DMS 273 (cell line): Measurements from ENCODE around the gene CDC20.

Experiments used
- DNase-seq: peaks from one replicate; lab custom pipeline; 2025; ENCODE audit not compliant: unreplicated experiment; lab: John Stamatoyannopoulos, UW

CDC20 gene

DNA sequence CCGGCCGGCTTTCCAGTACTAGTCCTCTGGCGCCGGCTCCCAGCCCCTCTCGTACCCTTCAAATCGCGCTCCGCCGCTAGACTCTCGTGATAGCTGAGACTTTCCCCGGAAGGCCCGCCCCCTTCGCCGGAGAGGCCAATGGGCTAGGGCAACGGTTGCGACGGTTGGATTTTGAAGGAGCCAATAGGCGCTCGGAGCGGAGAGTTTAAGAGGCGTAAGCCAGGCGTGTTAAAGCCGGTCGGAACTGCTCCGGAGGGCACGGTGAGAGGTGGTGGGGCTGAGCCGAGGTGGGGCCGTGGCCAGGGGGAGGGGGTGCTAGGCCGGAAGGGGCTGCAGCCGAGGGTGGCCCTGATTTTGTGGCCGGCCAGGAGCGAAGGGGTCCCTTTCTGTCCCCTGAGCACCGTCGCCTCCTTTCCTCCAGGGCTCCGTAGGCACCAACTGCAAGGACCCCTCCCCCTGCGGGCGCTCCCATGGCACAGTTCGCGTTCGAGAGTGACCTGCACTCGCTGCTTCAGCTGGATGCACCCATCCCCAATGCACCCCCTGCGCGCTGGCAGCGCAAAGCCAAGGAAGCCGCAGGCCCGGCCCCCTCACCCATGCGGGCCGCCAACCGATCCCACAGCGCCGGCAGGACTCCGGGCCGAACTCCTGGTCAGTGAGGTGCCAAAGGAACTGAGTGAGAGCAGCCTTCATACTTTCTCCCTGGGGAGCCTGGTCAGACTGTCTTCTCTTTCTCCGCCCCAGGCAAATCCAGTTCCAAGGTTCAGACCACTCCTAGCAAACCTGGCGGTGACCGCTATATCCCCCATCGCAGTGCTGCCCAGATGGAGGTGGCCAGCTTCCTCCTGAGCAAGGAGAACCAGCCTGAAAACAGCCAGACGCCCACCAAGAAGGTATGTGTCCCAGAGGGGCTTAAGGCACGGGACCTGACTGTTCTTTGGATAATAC lies at the start of gene CDC20:
CDC20 (plus strand) TSS at position 236 of the 948 bp plus-strand sequence; CDS start at position 471, 235 bp downstream.
- DNase-seq = peak; percentile 100

DNA sequence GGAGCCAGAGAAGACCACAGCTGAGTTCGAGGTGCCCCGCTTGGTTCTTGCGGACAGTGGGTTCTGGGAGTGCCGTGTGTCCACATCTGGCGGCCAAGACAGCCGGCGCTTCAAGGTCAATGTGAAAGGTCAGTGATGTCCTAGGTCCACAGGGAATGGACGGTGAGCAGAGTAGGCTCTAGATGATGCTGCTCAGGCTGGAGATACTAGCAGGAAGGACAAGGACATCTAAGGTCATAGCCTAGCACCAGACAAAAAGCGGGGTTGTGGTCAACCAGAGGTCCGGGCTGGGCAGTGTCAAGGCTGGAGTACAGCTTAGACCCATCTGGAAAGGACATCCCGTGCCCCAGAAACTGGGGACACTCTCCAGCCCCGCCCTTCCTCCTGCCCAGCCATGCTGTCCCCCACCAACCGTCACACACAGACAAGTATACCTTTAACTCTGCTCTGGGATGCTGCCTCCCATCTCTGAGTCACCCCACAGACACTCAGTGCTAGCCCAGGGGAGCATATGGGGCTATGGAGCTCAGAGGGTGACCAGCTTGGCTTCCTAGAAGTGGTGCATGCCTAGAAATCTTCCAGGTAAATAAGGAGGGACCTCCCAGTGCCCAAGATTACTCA lies 49.3 kb upstream of the CDC20 start:
- no peak for DNase-seq

DNA sequence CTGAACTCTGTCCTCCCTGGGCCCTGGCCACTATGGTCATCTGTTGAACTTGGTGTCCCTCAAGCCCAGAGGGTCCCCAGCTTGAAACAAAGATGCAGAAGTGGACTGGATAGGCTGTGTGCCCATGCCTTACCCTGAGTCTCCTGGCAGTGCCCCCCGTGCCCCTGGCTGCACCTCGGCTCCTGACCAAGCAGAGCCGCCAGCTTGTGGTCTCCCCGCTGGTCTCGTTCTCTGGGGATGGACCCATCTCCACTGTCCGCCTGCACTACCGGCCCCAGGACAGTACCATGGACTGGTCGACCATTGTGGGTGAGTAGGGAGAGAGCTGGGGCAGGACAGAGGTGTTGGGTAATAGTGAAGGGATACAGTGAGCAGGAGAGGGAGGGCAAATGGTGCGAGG lies 47.3 kb upstream of the CDC20 start:
- no peak for DNase-seq

DNA sequence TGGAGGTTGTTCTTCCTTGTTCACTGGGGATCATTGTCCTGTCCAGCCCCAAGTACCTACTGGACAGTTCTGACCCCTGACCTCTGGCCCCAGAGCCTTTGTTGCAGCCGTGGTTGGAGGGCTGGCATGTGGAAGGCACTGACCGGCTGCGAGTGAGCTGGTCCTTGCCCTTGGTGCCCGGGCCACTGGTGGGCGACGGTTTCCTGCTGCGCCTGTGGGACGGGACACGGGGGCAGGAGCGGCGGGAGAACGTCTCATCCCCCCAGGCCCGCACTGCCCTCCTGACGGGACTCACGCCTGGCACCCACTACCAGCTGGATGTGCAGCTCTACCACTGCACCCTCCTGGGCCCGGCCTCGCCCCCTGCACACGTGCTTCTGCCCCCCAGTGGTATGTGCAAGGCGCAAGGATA lies 46.6 kb upstream of the CDC20 start:
- no peak for DNase-seq

DNA sequence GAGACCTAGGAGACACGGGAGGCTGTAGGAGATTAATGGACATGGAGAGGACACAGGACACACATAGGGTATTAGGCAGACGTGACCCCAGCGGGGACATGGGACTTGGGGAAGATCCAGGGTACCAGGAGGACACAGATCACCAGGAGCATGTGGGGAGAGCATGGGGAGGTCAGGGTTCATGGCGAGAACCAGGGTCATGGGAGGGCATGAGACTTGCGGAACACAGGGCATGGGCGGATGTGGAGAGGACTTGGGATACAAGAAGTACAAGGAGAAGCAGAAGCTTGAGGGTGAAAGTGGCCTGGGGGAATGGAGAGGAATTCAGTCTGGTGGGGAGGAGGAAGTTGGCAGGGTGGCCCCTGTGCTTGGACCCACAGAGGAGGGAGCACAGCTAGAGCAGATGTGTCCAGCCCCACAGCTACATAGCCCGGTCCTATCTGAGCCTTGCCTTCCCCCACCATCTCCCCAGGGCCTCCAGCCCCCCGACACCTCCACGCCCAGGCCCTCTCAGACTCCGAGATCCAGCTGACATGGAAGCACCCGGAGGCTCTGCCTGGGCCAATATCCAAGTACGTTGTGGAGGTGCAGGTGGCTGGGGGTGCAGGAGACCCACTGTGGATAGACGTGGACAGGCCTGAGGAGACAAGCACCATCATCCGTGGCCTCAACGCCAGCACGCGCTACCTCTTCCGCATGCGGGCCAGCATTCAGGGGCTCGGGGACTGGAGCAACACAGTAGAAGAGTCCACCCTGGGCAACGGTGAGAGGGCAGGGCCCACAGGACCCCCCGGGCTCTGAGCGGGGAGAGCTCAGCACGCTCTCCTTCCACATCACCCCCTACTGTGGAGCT lies 45.9 kb upstream of the CDC20 start:
- DNase-seq = no peak

DNA sequence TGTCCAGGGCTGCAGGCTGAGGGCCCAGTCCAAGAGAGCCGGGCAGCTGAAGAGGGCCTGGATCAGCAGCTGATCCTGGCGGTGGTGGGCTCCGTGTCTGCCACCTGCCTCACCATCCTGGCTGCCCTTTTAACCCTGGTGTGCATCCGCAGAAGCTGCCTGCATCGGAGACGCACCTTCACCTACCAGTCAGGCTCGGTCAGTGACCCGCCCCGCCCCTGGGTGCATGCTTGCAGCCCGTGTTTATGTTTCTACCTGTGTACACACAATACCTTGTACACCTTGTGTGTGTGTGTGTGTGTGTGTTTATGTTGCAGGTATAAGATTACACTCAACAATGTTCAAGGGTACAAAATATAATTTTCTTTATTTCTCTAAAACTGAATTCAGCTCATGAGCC lies 45.0 kb upstream of the CDC20 start:
- DNase-seq = no peak

DNA sequence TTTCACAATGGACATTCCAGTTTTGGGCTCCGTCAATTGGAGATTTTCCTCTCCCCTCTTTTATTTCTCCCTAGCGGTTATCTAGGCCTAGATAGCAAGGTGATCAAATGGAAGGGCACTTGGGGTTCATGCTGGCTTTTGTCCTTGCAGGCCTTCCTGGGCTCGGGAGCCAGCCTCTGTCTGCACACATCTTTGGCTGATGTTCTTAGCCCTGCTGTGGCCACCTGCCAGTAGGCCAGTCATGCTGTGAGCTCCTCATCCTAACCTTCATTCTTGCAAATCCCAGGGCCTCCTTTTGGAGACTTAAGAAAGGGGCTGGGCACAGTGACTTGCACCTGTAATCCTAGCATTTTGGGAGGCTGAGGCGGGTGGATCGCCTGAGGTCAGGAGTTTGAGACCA lies 44.5 kb upstream of the CDC20 start:
- DNase-seq = no peak

DNA sequence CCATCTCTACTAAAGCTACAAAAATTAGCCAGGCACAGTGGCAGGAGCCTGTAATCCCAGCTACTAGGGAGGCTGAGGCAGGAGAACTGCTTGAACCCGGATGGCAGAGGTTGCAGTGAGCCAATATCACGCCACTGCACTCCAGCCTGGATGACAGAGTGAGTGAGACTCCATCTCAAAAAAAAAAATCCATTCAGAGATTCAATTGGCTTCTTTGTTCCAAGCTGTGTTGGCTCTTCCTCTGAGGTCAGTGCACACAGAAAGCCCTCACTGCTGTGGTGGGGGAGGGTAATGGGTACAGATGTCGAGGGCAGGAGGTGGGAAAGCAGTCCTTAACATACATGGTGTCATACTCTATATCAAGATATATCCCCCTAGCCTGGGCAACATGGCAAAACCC lies 43.3 kb upstream of the CDC20 start:
- no peak for DNase-seq

DNA sequence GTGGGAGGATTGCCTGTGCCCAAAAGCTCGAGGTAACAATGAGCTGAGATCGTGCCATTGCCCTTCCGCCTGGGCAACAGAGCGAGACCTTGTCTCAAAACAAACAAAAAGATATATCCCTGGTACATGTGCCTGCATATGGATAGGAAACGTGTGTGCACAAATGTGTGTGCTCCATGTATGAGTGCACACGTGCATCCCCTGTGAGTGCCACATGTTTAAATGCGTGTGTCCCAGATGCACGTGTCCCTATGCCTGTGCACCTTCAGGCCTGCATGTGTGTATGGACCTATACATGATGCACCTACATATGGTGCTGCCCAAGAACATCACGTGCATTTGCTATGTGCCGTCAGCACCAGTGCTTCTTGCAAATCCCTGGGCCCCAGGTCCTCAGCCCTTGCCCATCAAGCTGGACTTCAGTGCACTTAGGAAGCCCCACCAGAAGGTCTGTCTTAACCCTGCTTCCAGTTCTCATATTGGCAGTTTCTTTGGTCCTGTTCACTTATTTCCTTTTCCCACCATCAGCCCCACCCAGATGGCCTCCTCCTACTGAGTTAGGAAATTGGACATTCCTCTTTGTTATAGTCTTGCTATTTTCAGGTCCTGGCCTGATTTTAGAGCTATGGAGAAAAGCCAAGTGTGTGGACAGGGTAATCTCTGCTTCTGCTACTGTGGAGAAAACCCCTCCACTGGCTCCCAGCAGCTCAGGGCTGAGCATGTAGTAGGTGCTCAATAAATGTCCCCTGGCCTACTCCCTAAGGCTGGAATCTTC lies 42.6 kb upstream of the CDC20 start:
- no peak for DNase-seq

DNA sequence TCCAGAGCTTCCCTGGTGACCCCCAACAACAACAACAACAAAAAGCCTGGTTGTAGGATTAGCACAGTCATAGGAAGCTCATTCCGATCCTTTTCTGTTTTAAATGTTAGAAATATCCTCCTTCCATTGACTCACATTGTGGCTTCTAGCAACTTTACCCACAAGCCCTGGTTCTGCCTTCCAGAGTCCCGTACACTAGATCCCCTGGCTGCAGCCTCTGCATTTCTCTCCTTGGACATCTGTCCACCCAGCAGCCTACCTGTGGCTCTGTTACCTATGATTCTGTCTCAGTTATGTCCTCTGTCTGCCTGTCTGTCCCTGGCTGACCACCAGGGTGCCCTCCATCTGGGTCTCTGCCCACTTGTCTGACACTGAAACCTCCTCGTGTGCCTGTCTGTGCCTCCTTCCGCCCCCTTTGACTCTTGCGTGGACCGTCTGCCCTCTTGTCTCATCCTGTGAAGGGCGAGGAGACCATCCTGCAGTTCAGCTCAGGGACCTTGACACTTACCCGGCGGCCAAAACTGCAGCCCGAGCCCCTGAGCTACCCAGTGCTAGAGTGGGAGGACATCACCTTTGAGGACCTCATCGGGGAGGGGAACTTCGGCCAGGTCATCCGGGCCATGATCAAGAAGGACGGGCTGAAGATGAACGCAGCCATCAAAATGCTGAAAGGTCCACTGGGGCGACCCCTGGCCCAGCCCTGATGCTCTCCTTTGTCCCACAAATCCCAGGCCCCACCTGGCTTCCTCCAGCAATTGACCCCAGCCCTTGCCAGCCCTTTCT lies 41.9 kb upstream of the CDC20 start:
- DNase-seq = no peak

DNA sequence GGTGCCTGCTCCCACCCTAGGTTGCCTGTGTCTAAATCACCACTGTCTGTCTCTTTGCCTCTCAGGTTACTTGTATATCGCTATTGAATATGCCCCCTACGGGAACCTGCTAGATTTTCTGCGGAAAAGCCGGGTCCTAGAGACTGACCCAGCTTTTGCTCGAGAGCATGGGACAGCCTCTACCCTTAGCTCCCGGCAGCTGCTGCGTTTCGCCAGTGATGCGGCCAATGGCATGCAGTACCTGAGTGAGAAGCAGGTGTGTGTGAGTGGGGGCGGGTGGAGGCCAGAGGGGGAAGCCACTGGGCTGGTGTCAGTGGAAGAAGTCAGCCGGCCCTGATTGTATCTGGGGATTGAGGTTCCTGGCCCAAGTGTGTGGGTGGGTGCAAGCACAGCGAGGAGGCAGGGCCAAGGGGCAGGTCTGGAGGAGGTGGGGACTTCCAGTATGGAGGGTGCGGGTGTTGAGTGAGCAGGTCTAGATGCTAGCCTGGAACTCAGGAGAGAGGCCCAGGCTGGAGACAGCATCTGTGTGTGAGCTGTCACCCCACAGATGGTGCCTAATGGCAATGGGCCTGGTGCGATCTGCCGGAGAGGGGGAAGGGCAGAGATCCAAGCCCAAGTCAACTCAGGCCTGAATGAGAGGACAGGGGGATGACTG lies 40.8 kb upstream of the CDC20 start:
- peak; percentile 72 for DNase-seq

DNA sequence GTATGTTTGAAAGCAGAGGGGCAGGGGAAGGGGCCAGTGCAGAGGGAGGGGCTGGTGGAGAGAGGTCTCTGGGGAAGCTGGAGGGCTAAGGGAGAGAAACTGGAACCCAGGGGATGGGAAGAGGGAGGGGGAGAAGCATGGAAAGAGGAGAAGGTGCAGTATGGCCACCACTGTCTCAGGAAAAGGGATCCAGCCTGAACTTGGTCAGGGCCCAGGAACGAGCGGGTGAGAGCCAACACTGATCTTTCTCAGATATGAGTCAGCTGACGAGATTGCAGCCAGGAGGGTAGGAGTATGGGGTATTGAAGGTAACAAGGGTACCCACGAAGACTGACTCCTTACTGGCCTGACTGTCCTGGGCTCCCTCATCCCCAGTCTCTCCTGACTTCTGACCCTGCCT lies 40.0 kb upstream of the CDC20 start:
- DNase-seq = no peak

DNA sequence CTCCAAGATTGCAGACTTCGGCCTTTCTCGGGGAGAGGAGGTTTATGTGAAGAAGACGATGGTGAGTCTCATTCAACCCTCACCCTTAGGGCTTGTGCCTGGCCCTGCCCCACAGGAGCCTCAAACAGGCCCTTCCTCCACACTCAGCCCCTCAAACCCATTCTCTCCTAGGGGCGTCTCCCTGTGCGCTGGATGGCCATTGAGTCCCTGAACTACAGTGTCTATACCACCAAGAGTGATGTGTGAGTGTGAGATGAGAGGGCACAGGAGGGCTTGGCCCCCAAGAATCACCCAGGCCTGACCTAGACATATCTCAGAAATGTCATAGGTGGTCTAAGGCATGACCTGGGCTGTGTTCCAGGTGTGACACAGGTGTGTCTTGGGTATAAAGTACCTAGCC lies 39.5 kb upstream of the CDC20 start:
- DNase-seq = no peak

DNA sequence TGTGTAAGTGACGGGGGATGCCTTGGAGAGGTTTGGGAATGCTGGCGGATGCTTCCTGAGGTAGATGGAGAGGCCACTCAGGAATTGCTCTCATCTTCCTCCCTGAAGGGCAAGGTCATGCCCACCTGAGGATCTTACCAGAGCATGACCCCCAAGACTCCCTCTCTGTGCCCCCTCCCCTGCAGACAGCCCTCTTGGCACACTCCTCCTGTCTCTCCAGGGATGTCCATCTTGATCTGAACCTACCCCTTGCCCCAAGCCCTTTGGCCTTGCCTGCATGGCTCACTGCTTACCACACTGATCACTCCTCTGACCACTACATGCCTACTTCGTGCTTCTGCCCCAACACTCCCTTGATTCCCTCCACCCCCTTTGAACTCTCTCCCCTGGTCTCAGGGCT lies 39.0 kb upstream of the CDC20 start:
- no peak for DNase-seq

DNA sequence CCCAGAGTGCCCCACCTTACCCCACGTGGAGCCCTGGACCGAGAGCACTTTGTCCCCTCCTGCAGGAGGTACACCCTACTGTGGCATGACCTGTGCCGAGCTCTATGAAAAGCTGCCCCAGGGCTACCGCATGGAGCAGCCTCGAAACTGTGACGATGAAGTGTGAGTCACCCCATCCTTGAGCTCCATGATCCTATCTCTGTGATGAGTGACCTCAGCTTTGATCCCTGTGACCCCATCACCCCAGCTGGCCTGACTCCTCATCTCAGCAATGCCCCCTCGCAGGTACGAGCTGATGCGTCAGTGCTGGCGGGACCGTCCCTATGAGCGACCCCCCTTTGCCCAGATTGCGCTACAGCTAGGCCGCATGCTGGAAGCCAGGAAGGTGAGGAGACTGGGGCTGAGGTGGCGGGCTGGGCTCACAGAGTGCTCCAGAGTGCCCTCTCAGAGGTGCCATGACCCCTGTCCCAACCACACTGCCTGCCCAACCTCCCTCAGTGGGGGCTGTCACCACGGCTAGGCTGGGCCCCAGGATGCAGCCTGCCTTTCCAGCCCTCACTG lies 37.4 kb upstream of the CDC20 start:
- DNase-seq = no peak

DNA sequence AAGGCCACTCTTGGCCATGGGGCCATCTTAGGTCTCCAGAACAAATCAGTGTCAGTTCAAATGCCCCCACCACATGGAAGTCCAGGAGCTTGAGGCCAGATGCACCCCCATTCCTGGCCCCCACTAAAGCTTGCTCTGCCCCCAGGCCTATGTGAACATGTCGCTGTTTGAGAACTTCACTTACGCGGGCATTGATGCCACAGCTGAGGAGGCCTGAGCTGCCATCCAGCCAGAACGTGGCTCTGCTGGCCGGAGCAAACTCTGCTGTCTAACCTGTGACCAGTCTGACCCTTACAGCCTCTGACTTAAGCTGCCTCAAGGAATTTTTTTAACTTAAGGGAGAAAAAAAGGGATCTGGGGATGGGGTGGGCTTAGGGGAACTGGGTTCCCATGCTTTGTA lies 36.3 kb upstream of the CDC20 start:
- no peak for DNase-seq

DNA sequence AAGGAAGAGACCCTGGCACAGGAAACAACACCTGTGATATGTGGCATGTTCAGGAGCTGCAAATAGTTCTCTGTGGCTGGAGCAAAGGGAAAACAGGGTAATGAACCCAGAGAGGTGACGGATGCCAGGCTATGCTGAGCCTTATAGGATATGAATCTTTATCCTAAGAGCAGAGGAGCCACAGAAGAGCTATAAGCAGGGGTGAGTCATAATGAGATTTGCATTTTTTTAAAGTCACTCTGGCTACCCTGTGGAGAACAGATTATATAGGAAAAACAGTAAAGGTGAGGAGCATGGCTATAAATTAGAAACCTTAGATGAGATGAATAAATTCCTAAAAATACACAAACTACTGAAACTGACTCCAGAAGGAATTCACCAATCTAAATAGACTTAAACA lies 34.0 kb upstream of the CDC20 start:
- DNase-seq = no peak

DNA sequence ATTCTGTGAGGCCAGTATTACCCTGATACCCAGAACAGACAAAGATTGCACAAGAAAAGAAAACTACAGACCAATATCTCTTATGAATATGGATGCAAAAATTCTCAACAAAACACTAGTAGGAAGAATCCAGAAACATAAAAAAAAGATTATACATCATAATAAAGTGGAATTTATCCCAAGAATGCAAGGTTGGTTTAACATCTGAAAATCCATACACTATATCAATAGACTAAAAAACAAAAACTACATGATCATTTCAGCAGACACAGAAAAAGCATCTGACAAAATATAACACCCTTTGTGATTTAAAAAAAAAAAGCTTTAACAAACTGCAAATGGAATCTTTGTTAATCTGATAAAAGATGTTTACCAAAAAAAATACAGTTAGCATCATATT lies 33.4 kb upstream of the CDC20 start:
- DNase-seq = no peak
